GM18861 (cell line): ENCODE results near the gene LIPE.
A peak's percentile ranks its signal among the peaks of the same experiment; 100 is the strongest.

Experiments used
- ATAC-seq: cut with Tn5 transposase; IDR thresholded peaks from one replicate; pipeline ENCODE4 v1.9.1; 2021; ENCODE audit not compliant: unreplicated experiment

Gene LIPE

GRCh38 chr19:42420055-42420544, 7.1 kb downstream of the LIPE start:
- ATAC-seq = peak; percentile 44

GRCh38 chr19:42419309-42419708, 7.9 kb downstream of the LIPE start:
- ATAC-seq = no peak

DNA sequence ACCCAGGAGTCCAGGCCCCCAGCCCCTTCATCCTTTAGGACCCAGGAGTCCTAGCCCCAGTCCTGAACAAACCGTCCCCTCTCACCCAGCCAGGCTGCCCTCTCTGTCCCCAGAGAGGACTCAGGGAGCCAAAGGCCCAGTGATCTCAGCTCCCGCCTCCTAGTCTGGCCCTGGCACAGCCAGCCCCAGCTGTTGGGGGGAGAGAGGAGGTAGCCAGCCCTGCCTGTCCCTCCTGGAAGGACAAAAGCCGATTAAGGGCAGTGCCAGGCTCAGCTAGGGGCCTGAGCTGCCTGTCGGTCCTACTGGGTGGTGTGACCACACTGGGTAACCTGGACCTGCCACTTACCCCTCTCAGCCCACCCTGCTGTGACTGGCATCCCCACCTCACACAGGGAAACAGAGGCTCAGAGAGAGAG, 14.5 kb downstream of the LIPE start:
- ATAC-seq = no peak

- no peak for ATAC-seq
These were observed 15.0 kb downstream of the LIPE start for GRCh38 chr19:42412227-42412626.

- ATAC-seq = no peak
These were observed 15.5 kb downstream of the LIPE start for GRCh38 chr19:42411581-42412178.

GRCh38 chr19:42410371-42410770, 16.8 kb downstream of the LIPE start:
- no peak for ATAC-seq

GRCh38 chr19:42409477-42409876, 17.7 kb downstream of the LIPE start:
- ATAC-seq = no peak

GRCh38 chr19:42407816-42408175, 19.4 kb downstream of the LIPE start:
- ATAC-seq = no peak

DNA sequence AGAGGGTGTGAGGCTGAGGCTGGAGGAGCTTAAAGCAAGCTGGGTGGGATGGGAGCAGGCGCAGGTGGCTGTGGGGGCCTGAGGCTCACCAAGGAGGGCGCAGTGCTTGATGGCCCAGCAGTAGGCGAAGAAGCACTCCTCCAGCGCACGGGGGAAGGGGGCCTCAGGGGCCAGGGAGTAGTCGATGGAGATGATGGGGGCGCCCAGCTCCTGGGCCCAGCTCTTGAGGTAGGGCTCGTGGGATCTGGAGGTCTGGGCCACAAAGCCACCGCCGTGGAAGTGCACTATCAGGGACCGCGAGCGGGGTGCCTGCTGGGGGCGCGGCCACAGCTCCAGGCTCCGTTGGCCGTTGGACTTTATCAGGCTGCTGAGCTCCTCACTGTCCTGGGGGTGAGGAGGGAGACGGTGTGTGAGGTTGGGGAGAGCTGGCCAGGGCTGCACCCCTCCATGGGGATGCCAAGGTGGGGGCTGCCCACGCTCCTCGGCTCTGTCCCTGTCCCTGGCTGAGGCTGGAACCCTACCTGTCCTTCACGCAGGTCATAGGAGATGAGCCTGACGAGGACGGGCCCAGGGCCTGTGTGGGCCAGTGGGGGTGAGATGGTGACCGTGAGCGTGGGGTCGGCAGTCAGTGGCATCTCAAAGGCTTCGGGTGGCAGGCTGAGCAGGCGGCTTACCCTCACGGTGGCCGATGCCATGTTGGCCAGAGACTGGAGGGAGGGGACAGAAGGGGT, 19.9 kb downstream of the LIPE start:
- no peak for ATAC-seq

DNA sequence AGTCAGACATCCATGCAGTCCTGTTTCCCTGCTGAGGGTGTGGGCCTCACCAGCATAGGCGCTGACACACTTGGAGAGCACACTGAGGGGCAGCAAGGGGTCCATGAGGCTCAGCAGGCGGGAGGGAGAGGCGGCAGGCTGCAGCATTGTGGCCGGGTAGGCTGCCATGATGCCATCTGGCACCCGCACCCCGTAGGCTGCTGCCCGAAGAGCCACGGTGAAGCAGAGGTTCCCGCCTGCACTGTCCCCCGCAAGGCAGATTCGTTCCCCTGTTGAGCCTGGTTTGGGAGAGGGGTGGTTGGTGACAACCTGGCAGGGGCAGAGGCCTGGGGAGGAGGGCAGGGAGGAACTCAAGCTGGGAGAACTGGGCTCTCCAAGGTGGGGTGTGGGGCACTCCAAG, 21.1 kb downstream of the LIPE start:
- no peak for ATAC-seq

DNA sequence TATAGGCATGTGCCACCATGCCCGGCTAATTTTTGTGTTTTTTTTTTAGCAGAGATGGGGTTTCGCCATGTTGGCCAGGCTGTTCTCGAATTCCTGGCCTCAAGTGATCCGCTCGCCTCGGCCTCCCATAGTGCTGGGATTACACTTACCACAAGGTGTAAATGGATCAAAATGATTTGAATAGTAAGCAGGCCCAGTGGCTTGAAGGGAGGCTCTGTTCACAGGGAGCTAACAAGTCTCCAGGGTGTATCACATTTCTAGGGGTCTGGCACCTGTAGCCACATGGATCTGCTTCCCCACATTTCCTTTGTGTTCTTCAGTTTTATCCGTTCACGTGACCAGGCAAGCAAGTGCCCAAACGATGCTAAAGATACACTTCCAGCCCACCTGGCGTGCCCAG, 23.6 kb downstream of the LIPE start:
- ATAC-seq = no peak

- ATAC-seq = no peak
These were observed 24.6 kb downstream of the LIPE start for GRCh38 chr19:42402376-42403116.

- ATAC-seq = no peak
These were observed 25.6 kb downstream of the LIPE start for GRCh38 chr19:42401365-42402303.

DNA sequence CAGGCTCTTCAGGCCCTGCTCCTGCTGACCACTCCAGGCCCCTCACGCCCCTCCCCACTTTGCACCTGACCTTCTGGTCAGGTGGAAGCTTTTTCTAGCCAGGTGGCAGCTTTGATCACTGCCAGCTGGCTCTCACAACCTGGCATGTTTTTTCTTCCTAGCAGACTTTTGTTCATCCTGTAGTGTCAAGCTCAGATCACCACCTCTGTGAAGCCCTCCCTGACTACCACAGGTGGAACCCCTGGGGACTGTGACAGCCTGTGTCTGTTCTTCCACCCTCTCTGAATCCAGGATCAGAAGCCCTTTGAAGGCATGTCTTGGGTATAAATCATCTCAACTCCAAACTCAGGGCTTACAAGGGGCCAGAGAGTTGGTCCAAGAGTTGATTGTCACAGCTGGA, 26.8 kb downstream of the LIPE start:
- no peak for ATAC-seq

DNA sequence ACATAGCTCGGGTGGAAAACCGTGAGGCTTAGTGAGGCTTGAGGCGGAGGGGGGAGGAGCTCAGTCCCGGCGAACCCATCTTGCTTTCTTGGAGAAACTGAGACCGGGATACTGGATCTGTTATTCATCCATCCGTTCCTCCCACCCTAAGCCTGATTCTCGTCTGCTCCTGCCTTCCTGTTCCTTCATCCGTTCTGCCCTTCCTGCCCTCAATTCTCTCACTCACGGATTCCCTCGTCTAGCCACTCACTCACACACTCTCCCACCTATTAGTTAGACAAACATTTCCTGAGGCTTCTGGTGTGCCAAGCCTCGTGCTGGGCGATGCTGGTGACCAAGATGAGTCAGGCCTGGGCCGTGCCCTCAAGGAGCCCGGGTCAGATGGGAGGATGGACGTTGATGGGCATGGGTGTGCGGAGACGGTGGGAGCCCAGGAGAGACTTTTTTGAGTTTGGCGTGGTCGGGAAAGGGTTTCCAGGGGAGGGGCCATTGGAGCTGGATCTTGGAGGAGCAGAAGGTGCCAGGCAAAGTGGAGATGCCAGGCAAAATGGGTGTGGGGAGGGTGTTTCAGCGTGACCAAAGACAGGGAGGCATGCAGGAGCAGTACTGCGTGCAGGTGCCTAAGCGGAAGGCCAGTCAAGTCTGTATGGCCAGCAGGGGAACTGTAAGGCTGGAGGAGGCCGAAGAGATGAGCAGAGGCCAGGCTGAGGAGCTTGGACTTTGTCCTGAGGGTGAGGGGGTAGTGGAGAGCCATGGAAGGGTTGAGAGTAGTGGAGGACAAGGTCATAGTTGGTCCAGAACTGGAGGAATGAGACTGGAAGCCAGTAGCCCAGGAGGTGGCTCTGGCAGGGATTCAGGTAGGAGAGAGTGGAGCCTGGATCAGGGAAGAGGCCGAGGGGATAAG, 29.7 kb downstream of the LIPE start:
- no peak for ATAC-seq

DNA sequence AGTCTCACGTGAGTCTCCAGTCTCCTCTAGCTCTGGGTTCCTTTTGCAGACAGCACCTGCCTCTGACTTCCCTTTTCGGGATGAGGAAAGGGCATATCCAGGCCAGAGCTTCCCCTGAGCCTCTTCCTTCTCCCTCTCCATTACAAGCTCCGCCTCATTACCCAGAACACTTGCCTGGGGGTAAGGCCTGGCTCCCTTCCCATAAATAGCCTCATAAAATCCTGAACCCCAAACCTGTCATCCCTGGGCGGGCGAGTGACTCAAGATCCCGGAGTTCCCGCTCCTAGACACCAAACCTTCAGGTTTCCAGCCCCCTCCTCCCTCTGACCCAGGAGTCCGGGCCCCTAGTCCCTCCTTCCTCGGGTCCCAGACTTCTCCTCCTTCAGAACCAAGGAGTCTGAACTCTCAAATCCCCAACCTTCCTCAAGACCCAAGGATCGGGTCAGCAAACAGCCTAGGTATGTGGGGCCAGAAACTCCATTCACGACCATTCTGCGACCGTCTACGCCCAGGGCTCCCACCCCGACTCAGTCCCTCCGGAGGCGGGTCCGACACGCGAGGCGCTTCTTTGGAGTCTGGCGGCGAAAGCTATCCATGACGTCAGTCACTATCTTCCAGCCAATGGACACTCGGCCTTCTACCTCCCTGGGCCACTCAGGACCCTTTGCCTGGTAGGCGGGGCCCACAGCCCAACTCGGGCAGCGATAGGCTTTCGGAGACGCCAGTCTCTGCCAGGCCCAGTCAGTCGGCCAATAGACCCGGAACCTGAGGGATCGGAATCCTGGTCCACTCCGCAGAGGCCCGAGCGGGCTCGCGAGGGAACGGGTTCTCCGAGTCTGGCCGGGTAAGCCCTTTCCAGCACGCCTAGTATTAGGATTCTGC, 30.6 kb downstream of the LIPE start:
- ATAC-seq = peak; percentile 85

DNA sequence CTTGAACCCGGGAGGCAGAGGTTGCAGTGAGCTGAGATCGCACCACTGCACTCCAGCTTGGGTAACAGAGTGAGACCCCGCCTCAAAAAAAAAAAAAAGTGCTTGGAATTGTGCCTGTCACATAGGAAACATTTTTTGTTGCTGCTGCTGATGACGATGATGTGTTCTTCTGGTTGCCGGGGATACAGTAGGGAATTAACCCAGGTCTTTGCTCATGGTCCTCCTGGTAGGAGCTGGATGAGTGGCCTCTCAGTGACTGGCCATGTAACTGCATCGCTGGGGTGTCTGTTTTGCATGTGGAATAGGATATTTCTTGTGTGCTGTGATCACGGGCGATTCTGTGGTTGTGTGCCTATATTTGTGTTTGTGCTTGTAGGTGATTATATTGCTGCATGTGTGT, 32.4 kb downstream of the LIPE start:
- ATAC-seq = no peak

DNA sequence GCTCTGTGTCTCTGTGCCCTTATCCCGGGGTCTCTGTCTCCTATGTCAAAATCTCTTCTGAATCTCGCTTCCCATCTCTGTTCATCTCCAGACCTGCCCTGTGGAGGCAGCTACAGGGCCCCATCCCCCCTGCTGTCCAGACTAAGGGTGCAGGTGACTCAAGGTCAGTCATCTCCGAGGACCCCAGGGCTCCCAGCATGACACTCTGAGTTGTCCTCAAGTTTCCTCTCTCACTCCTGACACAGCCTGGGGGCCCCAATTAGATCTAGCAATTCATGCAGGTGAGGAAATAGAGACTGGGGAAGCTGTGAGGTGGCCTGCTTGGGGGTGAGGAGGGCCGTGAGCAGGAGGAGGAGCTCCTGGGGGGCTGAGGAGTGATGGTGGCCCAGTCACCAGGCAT, 35.0 kb downstream of the LIPE start:
- ATAC-seq = no peak

GRCh38 chr19:42389899-42390298, 37.3 kb downstream of the LIPE start, which contains the start of gene CNFN:
TSS of gene CNFN (minus strand) at chr19:42390297. CDS start at chr19:42389037, 1,260 bp downstream.
- no peak for ATAC-seq
